HL-60/S4 (cell line): ENCODE measurements around the gene TMUB2.

Source experiments
- in situ Hi-C: fragments of 300-500 bp; cut with MboI; formaldehyde crosslinking; loops from 2 replicates; pipeline ENCODE4 v1.14.3; 2022; ENCODE audit warnings: low sequenced_read_pairs

TMUB2 gene

DNA sequence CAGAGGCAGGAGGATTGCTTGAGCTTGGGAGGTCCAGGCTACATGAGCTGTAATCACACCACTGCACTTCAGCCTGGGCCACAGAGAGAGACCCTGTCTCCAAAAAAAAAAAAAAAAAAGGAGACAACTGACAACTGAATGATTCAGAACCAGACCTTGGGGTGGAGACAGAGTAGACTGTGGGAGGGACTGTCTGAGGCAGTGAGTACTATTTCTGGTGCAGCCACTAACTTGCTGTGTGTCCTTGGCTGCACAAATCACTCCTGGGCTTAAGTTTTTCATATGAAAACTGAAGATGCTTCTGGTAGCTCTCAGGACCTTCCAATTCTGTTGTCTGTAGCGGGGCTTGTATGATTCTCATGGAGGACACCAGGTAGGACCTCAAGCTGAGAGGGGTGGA, 10.5 kb upstream of the TMUB2 start:
- in situ Hi-C loops: no loop called here

DNA sequence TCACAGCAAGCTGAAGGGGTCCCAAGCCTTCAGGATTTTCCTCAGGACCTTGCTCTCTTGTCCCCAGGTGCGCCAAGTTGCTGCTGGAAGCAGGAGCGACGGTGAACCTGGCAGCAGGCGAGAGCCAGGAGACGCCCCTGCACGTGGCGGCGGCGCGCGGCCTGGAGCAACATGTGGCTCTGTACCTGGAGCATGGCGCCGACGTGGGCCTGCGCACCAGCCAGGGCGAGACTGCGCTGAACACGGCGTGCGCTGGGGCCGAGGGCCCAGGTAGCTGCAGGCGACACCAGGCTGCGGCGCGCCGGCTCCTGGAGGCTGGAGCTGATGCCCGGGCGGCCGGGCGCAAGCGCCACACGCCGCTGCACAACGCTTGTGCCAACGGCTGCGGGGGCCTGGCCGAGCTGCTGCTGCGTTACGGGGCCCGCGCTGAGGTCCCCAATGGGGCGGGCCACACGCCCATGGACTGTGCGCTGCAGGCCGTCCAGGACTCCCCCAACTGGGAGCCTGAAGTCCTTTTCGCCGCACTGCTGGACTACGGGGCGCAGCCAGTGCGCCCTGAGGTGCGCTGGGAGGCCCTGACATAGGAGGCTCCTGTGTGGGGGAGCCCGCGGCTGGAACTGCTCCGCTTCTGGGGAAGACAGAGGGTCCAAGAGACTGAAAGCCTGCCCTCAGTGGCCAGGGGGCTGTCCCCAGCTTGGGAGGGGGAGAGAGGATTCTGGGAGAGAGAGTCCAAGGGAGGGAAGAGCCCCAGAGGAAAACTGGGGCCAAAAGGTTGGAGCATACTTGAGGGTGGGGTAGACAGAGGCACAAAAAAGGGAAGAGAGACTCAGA, 9.9 kb upstream of the TMUB2 start:
- in situ Hi-C loops: no loop called here

DNA sequence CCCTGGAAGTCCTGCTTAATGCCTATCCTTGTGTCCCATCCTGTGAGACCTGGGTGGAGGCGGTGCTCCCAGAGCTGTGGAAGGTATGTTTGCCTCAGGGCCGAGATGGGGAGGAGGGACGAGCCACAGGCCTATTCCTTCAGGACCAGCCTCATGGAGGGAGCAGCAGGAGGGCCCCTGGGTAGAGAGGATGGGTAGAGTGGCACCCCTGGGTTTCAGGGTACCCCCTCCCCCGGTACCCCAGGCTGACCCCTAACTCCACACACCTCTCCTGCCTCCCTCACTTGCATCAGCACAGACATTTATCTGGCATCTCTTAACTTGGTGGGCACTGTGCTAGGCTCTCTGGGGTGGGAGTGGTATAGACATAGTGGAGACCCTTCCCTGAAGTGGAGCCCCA, 9.1 kb upstream of the TMUB2 start:
- in situ Hi-C loops: no loop called here

DNA sequence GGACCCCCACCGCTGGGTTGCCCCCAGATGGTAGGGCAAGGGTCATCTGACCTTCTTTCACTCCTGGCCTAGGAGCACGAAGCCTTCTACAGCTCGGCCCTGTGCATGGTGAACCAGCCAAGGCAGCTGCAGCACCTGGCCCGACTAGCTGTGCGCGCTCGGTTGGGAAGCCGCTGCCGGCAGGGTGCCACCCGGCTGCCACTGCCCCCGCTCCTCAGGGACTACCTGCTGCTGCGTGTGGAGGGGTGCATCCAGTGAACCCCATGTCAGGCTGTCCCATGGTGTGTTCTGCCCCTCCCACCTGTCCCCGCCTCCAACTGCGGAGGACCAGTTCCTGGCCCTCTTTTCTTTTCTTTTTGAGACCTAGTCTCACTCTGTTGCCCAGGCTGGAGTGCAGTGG, 8.6 kb upstream of the TMUB2 start:
- in situ Hi-C loops: no loop called here

DNA sequence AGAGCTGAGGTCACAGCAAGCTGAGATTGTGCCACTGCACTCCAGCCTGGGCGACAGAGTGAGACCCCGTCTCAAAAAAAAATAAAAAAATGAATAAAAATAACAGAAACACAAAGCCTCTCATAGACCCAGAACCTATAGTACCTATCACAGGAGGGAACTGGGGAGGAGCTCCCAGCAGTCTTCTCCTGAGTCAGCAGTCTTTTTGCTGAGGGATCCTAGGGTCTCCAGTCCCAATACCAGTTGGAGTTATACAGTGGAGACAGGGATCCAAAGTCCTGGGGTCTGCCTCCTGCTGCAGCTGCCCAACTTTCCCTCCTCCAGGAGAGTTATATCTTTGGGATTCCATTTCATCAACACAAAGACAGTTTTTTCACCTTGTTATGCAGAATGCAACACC, 3.7 kb upstream of the TMUB2 start:
- in situ Hi-C loops: no loop called here

DNA sequence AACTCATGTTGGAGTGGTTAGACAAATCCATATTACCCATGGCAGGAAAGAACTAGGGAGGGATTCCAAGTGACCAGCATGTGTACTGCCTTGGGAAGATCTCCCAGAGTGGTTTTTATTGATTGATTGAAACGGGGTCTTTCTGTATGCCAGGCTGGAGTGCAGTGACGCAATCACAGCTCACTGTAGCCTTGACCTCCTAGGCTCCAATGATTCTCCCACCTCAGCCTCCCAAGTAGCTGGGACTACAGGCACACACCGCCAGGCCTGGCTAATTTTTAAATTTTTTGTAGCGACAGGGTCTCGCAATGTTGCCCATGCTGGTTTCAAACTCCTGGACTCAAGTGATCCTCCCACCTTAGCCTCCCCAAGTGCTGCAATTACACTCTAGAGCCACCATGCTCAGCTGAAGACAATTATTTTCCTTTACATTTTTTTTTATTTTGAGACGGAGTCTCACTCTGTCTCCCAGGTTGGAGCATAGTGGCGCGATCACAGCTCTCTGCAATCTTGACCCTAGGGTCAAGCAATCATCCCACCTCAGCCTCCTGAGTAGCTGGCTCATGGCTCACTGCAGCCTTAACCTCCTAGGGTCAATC, 2.5 kb upstream of the TMUB2 start:
- in situ Hi-C loops: no loop called here

DNA sequence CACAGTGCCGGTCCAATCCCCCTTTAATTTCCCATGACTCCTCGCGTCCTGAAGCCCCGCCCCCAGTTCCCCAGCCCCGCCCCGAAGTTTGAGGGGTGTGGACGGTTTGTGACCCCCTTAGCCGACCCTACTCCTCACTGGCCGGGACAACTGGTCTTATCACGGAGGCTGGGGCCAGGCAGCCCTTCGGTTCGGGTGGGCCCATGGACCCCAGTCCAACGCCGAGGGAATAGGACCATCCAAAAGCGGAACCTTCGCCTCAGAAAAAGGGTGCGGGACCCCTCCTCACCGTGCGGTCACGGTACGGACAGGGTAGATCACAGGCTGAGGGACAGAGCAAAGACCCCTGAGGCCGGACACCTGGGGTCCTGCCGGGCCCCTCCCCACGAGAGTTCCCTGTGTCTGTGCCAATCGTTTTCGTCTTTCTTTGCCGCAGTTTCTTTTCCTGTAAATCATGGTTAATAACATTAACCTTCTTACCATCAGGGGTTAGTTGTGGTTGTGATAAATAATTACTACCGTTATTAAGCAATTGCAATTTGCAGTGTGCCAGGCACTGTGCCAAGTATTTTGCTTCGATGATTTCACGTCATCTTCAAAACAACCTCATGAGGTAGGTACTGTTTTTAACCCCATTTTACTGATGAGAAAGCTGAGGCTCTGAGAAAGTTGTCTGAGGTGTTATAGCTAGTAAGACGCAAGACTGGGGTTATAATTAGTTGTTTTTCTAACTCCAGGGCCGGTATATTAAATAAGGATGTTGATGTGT, 543 bp downstream of the TMUB2 start:
- in situ Hi-C loops: no loop called here

DNA sequence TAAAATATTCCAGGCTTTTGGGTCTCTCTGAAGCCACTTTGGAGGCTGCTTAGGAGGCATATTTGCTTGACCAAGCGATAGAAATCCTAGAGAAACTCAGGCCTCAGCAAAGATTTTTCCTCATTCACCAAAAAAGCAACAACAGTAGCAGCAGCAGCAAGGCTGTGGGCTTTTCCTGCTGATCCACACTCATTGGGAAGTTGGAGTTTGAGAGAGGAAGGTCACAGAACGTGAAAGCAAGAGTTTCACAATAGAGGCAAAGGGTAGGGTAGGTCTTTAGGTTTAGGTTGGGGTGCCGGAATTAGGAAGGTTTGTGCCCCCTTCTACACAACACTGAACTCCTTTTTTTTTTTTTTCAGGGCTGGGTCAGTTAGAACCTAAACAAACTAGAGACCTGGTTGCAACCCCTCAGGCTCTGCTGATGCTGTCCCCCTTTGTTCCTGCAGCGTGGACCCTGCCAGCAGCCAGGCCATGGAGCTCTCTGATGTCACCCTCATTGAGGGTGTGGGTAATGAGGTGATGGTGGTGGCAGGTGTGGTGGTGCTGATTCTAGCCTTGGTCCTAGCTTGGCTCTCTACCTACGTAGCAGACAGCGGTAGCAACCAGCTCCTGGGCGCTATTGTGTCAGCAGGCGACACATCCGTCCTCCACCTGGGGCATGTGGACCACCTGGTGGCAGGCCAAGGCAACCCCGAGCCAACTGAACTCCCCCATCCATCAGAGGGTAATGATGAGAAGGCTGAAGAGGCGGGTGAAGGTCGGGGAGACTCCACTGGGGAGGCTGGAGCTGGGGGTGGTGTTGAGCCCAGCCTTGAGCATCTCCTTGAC, 2.0 kb downstream of the TMUB2 start:
- in situ Hi-C loops: no loop called here

DNA sequence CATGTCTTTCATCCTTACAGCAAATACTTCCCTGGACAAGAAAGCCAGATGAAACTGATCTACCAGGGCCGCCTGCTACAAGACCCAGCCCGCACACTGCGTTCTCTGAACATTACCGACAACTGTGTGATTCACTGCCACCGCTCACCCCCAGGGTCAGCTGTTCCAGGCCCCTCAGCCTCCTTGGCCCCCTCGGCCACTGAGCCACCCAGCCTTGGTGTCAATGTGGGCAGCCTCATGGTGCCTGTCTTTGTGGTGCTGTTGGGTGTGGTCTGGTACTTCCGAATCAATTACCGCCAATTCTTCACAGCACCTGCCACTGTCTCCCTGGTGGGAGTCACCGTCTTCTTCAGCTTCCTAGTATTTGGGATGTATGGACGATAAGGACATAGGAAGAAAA, 3.7 kb downstream of the TMUB2 start:
- in situ Hi-C loops: no loop called here

DNA sequence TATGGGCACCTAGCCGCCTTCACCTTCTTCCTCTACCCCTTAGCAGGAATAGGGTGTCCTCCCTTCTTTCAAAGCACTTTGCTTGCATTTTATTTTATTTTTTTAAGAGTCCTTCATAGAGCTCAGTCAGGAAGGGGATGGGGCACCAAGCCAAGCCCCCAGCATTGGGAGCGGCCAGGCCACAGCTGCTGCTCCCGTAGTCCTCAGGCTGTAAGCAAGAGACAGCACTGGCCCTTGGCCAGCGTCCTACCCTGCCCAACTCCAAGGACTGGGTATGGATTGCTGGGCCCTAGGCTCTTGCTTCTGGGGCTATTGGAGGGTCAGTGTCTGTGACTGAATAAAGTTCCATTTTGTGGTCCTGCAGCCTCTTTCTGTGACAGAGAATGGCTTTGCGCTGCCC, 4.6 kb downstream of the TMUB2 start:
- in situ Hi-C loops: no loop called here

DNA sequence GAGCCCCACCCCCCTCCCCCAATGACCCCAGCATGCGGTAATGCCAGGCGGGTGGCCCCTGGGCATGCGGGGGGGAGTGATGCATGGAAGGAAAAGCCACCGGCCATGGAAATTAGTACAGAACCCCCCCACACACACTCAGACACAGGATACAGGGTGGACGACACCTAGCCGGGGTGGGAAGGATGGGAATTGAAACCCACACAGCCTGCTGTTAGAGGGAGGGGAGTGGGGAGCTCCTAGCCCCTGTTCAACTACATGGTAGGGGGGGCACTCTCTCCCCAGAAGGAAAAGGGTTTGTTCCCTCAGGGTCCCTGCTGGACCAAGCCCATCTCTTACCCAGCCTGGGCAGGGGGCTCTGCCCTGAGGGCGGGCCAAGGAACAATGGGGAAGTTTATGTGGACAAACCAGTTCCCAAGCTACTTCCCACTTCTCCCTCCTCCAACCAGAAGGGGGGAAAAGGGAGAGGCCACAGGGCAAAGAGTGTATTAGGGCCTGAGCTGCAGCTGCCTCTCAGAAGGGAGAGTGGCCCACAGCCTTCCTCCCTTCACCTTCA, 5.2 kb downstream of the TMUB2 start:
- in situ Hi-C loops: no loop called here

DNA sequence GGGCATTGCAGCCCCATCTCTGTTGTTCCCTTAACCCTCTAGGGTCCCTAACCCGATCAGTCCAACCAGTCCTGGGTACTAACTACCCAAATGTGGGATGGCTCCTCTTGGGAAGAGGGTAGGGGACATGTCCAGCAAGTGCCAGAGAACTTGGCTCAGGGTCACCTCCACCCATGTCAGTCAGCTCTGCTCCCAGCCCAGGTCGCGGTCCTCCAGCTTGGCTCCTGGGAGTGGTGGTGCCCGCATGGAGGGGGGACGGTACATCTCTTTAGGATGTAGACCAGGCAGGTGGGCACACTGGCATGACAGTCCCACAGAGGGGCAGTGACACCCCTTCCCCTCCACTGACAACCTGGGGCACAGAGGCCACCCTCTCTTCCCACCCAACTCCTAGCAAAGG, 6.0 kb downstream of the TMUB2 start:
- in situ Hi-C loops: no loop called here

DNA sequence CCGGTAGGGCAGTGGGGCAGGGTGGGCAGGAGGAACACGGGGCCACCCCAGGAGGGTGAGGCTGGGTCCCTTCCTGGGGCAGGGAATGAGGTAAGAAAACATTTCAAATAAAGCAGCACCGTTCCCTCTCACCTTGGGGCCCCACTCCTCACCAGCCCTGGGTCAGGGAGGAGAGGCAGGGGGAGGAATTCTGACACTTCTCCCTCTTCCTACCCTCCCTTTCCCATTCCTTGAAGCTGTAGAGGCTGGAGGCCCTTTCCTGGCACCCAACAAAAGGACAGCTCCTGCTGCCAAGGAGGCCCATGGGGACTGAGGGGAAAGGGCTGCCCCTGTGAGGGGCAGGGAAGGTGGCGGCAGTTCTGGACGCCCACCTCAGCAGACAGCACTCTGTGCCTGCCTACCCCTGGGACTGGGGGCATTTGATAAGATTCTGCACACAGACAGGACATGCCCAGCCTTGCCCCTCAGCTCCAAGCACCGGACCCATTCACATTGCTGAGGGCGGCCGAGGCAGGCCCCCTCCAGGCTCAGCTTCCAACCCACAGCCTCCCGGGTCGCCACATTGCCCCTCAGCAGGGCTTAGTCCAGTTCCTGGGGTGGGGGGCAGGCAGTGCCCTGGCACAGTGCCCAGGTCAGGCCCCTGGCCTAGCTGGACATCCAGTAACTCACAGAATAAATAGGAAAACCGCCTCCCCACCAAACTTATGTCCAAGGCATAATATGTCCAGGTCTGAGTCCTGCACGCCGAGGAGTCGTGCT, 6.7 kb downstream of the TMUB2 start:
- in situ Hi-C loops: no loop called here

DNA sequence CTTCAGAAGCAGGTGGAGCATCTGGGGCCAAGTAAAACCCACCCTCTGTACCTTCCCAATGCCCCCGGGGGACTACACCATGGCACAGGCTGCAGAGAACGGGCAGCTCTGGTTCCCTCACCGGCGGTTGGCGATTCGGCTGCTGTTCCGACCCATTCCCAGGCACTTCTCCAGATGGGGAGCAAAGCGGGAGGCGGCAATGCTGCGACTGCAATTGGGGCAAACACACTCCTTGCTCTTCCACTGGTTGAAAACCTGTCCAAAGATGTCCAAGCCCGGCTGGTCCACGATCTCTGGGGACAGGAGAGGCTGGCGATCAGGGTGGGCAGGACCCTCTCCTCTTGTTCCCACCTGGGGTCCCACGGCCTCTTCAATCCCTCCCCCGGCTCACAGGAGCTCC, 10.3 kb downstream of the TMUB2 start:
- in situ Hi-C loops: no loop called here

DNA sequence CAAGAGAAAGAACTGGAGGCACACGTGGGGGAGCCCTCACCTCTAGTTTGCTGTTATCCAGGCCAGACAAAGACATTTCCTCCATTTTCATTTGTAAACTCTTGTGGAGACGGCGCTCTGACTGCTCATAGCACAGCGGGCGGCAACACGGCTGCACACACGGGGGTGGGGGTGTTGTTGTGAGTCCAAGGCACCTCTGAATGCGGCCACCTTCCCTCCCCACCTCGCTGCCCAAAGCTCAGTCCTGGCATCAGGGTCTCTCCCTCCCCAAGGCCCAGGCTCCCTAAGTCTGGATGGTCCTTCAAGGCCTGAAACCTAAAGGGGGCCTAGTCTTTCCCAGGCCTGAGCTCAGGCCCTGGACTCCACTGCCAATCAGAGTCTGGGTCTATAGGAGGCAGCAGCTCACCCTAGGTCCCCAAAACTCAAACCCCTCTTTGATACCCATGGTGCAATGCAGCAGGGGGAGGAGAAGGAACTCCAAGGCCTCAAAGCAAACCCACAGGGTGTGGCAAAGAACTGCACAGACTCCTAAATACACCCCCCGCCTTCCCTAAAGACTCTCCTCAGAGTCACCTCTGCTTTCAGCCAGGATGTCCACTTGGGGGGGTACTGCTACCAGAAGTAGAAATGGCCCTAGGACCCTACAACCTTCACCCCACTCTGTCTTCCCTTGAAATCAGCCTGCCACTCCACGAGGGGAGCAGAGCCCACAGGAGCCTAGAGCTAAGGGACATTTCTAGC, 11.4 kb downstream of the TMUB2 start:
- in situ Hi-C loops: no loop called here

DNA sequence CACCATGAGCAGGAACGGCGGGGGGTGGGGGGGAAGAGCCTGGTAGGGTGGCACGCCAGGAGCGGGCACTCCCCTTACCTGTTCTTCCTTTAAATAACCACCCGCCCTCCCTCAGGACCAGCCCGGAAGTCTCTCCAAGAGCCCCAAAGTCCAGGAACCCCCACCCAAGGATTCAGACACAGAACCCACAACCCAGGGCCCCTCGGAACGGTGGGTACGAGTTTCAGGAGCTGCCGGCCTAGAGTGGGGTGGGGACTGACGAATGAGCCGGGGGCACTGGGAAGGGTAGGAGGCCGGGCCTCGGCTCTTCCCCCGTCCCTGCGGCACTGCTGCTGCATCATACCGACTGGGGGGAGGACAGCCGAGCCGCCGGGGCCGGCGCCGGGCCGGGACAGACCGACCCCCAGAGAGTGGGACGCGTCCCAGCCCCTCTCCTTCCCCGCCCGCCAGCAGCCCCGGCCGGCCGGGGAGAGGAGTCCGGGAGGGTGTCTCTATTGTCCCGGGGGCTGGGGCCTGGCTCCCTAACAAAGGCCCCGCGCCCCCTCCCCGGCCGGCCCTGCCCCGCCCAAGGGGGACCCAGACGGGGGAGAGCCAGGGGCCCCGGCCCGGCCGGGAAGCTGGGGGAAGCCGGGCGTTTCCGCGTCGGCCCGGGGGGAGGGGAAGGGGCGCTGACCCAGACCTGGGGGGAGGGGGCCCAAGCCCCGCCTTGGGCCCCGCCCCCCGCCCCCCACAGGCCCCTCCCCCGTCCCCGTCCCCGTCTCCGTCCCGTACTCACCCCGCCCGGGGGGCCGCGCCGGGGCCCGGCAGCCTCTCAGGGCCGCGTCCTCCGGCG, 12.2 kb downstream of the TMUB2 start:
- in situ Hi-C loops: no loop called here

DNA sequence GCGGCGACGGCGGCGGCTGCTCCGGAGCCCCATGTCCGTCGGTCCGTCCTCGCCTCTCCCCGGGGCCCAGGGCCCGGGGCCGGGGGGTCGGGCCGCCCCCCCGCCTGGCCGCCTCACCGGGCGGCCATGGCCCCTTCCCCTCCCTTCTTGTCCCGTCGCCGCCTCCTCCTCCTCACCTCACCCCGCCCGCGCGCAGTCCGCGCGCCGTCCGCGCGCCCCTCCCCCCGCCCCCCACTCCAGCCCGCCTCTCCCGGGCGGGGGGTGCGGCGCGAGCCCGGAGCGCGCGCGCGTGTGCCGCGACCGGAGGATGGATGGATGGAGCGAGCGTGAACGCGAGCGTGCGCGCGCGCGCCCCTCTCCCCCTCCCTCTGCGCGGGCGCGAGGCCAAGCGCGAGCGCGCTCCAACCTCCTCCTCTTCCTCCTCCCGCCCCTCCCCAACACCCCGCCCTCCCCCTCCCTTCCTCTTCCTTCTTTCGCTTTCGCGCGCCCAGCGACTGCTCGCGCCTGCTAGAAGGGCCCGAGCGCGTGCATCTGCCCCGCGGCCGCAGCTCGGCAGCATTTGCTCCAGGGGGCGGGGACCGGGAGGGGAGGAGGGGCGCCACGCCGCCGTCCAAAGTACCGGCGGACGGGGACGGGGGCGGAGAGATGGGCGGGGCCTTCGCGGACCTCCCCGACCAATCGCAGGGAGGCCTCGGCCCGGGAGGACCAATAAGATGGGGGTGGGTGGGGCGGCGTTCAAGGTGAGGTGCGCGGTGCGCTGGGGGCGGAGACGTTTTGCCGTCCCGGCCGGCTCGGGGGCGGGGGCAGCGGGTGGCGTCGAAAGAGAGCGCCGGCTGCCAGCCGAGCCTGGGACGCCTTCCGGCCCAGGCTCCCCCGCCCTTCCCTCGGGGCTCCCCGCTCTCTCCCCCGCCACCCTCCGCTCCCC, 13.0 kb downstream of the TMUB2 start, which contains the start of gene ATXN7L3:
Gene ATXN7L3, minus strand, starts transcription at position 332 of the 925 bp plus-strand sequence. CDS start 1,814 bp downstream, outside the sequence.
- in situ Hi-C loops: loop anchor here (25.0 kb wide), 2 partner anchors 137 to 312 kb away; partner anchors contain the start of genes GPATCH8 and GRN
